Subcutaneous preadipocyte (primary cell): ENCODE measurements around the gene SYT9. TPM values are rescaled to one million over a fixed set of nuclear protein-coding genes. Genes with fewer than 3 reads are reported as not detected.

Experiments used
- small RNA-seq: library from RNA; depleted of rRNA; stranded (forward); fragments of <200 nt; gene quantifications from one replicate; pipeline ENCODE3, GENCODE V24; 2012
- total RNA-seq: library from RNA; depleted of rRNA; stranded (reverse); fragments of >200 nt; gene quantifications from 2 replicates; pipeline ENCODE4 v1.2.3, GENCODE V29; 2012

SYT9 gene, protein sequence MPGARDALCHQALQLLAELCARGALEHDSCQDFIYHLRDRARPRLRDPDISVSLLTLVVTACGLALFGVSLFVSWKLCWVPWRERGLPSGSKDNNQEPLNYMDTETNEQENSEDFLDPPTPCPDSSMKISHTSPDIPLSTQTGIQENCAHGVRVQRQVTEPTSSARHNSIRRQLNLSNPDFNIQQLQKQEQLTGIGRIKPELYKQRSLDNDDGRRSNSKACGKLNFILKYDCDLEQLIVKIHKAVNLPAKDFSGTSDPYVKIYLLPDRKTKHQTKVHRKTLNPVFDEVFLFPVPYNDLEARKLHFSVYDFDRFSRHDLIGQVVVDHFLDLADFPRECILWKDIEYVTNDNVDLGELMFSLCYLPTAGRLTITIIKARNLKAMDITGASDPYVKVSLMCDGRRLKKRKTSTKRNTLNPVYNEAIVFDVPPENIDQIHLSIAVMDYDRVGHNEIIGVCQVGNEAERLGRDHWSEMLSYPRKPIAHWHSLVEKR
- total RNA-seq: under 0.01 TPM in 1 of 2 replicates, not detected in the other

DNA sequence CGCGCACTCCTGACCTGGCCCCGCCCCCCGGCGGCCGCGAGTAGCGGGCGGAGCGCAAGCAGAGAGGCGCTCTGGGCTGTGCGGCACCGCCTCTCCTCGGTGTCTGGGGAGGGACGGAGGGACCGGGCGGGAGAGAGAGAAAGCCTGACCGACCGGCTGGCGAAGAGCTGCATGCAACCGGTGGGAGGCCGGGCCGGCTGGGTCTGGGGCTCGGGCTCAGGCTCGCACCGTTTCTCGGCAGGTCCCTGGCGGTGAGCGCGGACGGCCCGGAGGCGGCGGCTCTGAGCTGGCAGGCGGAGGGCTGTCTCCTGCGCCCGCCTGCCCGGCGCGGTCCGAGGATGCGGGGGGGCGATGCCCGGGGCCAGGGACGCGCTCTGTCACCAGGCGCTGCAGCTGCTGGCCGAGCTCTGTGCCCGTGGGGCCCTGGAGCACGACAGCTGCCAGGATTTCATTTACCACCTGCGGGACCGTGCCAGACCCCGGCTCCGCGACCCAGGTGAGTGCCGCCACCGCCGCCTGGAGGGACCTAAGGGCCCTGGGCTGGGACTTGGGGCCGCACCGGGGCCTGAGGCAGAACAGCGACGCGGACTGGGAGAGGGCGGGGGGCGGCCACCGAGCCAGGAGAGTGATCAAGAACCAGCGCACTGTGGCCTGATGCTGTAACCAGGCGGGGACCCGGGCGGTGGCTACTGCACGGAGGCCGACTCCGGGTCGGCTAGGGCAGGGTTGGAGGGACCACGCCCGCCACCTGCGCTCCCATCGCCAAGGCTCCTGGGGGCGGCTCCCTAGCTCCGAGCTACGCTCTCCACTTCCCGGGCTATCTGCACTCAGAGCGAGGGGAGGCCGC lies at the start of gene SYT9:
Gene SYT9 (plus strand): TSS at position 69 of the 847 bp plus-strand sequence. CDS start 283 bp downstream, at position 352.

DNA sequence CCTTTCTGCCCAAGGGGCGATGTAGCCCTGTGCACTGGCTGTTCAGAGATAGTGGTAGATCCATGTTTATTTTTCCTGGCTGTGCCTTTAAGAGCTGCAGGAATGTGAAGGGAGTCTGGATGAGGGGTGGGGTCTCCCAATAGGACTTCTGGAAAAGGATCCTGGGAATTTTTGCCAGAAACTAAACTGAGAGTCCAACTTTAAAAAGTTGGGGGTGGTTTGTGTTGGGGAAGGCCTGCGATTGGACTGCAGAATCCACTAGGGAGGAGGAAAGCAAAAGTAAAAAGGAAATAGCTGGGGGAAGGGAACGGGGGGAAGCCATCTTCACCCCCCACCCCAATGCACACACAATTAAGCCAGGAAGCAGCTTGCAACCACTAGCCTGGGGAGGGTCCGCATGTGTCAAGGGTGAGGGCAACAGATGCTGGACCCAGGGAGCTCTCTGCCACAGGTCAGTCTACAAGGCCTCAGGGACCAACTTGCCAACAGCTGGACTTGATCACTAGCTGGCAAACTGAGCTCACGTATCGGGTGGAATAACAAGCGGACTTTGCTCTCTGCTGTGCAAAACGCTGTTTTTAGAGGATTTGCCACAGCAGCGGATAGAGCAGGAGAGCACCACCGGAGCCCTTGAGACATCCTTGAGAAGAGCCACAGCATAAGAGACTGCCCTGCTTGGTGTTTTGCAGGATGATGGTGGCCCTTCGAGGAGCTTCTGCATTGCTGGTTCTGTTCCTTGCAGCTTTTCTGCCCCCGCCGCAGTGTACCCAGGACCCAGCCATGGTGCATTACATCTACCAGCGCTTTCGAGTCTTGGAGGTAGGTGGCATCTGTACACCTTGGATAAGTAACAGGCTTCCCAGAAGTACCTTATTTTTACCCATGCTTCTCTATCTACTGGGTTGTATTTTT lies 233.7 kb downstream of the SYT9 start, which contains the start of gene OLFML1:
Gene OLFML1 (plus strand): TSS at position 321 of the 912 bp plus-strand sequence. CDS start 370 bp downstream, at position 691.

DNA sequence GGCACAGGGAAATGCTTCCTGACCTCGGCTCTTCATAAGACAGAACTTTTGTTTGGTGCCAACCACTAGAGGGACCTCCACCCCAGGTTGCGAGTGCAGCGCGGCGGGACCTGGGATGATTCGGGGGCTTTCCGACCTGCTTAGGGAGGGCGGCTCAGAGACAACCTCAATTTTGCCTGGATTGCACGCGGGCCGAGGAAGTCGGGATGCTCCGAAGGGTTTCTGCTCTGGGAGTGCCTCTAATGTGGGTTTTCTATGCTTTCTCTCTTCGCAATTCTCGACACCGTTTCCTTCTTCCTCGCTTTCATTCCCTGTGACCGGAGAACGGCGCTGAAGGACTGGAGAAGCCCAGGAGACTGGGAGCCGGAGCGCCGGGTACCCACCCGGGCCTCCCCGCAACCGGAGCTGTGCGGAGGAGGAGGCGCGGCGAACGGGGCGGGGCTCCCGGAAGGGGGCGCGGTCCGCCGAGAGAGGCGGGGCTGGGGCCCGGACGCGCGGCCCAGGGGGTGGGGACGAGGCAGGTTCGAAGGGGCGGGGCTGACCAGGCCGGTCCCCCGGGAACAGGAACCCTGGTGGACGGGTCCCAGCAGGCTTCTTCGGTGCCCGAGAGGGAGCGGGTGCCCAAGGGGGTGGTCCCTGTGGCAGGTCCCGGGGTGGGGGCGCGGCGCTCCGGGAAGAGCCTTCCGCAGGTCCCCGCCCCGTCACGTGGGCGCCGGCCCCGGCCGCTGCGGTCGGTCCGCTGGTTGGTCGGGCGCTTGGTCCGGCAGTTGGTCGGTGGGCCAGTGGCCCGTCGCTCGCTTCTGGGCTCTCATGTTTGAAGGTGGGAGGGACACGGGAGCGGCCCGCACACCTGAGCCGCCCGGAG lies 261.8 kb downstream of the SYT9 start, which contains the start of gene PPFIBP2:
Gene PPFIBP2 (plus strand): TSS at position 766 of the 865 bp plus-strand sequence. CDS start 35,477 bp downstream, outside the sequence.

Small RNAs within 50 kb of the gene (small RNA-seq; reads per million reads assigned to genes)
- not detected for gene MIR302E

Other genes with a start within 250 kb of the SYT9 start
- gene ZNF214, start 231.6 kb upstream of the SYT9 start, total RNA-seq: 1.2 and 1.8 TPM in 2 replicates
- under 0.01 and 0.20 TPM in 2 replicates for gene NLRP14, start 231.4 kb upstream of the SYT9 start, total RNA-seq
- gene RBMXL2, start 162.9 kb upstream of the SYT9 start, total RNA-seq: not detected in 2 replicates
- gene OLFML1, start 233.6 kb downstream of the SYT9 start, total RNA-seq: 4.1 and 10.7 TPM in 2 replicates